Stimulated activated memory B cell treated with anti-CD40 and anti-IgM and Interleukin-4, amounts not matched to agents 10 μg/mL and 1 μg/mL and 100 μg/mL, for 72 hours (primary cell): ENCODE data around the gene SVIL.
"Not testable (repeated sequence)": the region's sequence is repeated elsewhere in the genome, so short reads cannot be mapped to it uniquely, and the experiment has no call there.

Experiments
- ATAC-seq: fragments of 150-1000 bp; cut with Tn5 transposase; 2 replicates; pipeline ENCODE4 v1.10.0; 2021
- H3K27ac Mint-ChIP-seq: one replicate; pipeline ENCODE4 v1.8.0; 2022; ENCODE audit warnings: mild to moderate bottlenecking, mixed read lengths
- H3K27me3 Mint-ChIP-seq: one replicate; pipeline ENCODE4 v1.8.0; 2022; ENCODE audit warnings: mixed read lengths
- H3K36me3 Mint-ChIP-seq: one replicate; pipeline ENCODE4 v1.8.0; 2022; ENCODE audit warnings: mixed read lengths
- H3K4me1 Mint-ChIP-seq: one replicate; pipeline ENCODE4 v1.8.0; 2022; ENCODE audit warnings: mixed read lengths
- H3K4me3 Mint-ChIP-seq: one replicate; pipeline ENCODE4 v1.8.0; 2022; ENCODE audit warnings: mild to moderate bottlenecking, moderate library complexity, mixed read lengths
- H3K9me3 Mint-ChIP-seq: one replicate; pipeline ENCODE4 v1.8.0; 2022; ENCODE audit warnings: mixed read lengths

SVIL gene

GRCh38 chr10:29524720-29525119, 110.1 kb downstream of the SVIL start:
- no peaks in the 10 kb centered on the region for H3K9me3 Mint-ChIP-seq
- H3K27me3 Mint-ChIP-seq: no peaks in the 10 kb centered on the region
- no peak for ATAC-seq
- H3K36me3 Mint-ChIP-seq: no peaks in the 10 kb centered on the region
- no peak overlapping the region for H3K4me3 Mint-ChIP-seq
- no peak overlapping the region for H3K27ac Mint-ChIP-seq
- no peaks in the 10 kb centered on the region for H3K4me1 Mint-ChIP-seq

GRCh38 chr10:29524294-29524693, 110.5 kb downstream of the SVIL start:
- no peak overlapping the region for H3K4me3 Mint-ChIP-seq
- H3K9me3 Mint-ChIP-seq: no peaks in the 10 kb centered on the region
- no peaks in the 10 kb centered on the region for H3K36me3 Mint-ChIP-seq
- ATAC-seq: no peak
- no peaks in the 10 kb centered on the region for H3K4me1 Mint-ChIP-seq
- H3K27me3 Mint-ChIP-seq: no peaks in the 10 kb centered on the region
- no peak overlapping the region for H3K27ac Mint-ChIP-seq

- H3K4me1 Mint-ChIP-seq: no peaks in the 10 kb centered on the region
- ATAC-seq: no peak
- no peaks in the 10 kb centered on the region for H3K9me3 Mint-ChIP-seq
- no peaks in the 10 kb centered on the region for H3K36me3 Mint-ChIP-seq
- no peak overlapping the region for H3K27ac Mint-ChIP-seq
- H3K27me3 Mint-ChIP-seq: no peaks in the 10 kb centered on the region
- H3K4me3 Mint-ChIP-seq: no peak overlapping the region
Measured at GRCh38 chr10:29522918-29523317, 111.9 kb downstream of the SVIL start.

GRCh38 chr10:29522061-29522855, 112.5 kb downstream of the SVIL start:
- no peaks in the 10 kb centered on the region for H3K36me3 Mint-ChIP-seq
- no peak overlapping the region for H3K27ac Mint-ChIP-seq

GRCh38 chr10:29519659-29520058, 115.1 kb downstream of the SVIL start:
- H3K36me3 Mint-ChIP-seq: no peaks in the 10 kb centered on the region
- no peak overlapping the region for H3K4me3 Mint-ChIP-seq
- H3K27me3 Mint-ChIP-seq: no peaks in the 10 kb centered on the region
- no peaks in the 10 kb centered on the region for H3K9me3 Mint-ChIP-seq
- no peak for ATAC-seq
- H3K4me1 Mint-ChIP-seq: no peaks in the 10 kb centered on the region
- H3K27ac Mint-ChIP-seq: no peak overlapping the region

More at GRCh38 chr10:29522061-29522855, 112.5 kb downstream of the SVIL start:
- no peak for ATAC-seq
- Mint-ChIP-seq H3K9me3 (no peaks in the 10 kb centered on the region), H3K27me3 (no peaks in the 10 kb centered on the region), H3K4me3 (no peak overlapping the region), H3K4me1 (no peaks in the 10 kb centered on the region)

GRCh38 chr10:29517352-29517923, 117.3 kb downstream of the SVIL start:
- H3K4me3 Mint-ChIP-seq: no peak overlapping the region
- H3K9me3 Mint-ChIP-seq: no peaks in the 10 kb centered on the region
- ATAC-seq: no peak
- H3K27me3 Mint-ChIP-seq: no peaks in the 10 kb centered on the region
- H3K27ac Mint-ChIP-seq: no peak overlapping the region
- no peaks in the 10 kb centered on the region for H3K4me1 Mint-ChIP-seq
- H3K36me3 Mint-ChIP-seq: no peaks in the 10 kb centered on the region

GRCh38 chr10:29516309-29516932, 118.3 kb downstream of the SVIL start:
- not testable (repeated sequence) for H3K4me1 Mint-ChIP-seq, H3K4me3 Mint-ChIP-seq, ATAC-seq, H3K9me3 Mint-ChIP-seq, H3K36me3 Mint-ChIP-seq, H3K27ac Mint-ChIP-seq, H3K27me3 Mint-ChIP-seq

GRCh38 chr10:29515879-29516278, 118.9 kb downstream of the SVIL start:
- H3K9me3 Mint-ChIP-seq, H3K27ac Mint-ChIP-seq, ATAC-seq, H3K4me3 Mint-ChIP-seq, H3K27me3 Mint-ChIP-seq, H3K36me3 Mint-ChIP-seq, H3K4me1 Mint-ChIP-seq: not testable (repeated sequence)

- H3K4me1 Mint-ChIP-seq, ATAC-seq: not testable (repeated sequence)
Measured at GRCh38 chr10:29515104-29515503, 119.7 kb downstream of the SVIL start.

GRCh38 chr10:29514306-29514705, 120.5 kb downstream of the SVIL start:
- ATAC-seq: no peak
- Mint-ChIP-seq H3K27me3 (no peaks in the 10 kb centered on the region), H3K4me3 (no peak overlapping the region), H3K4me1 (no peaks in the 10 kb centered on the region), H3K9me3 (no peaks in the 10 kb centered on the region), H3K36me3 (no peaks in the 10 kb centered on the region), H3K27ac (no peak overlapping the region)

More at GRCh38 chr10:29515104-29515503, 119.7 kb downstream of the SVIL start:
- H3K27me3 Mint-ChIP-seq, H3K27ac Mint-ChIP-seq, H3K4me3 Mint-ChIP-seq, H3K9me3 Mint-ChIP-seq, H3K36me3 Mint-ChIP-seq: not testable (repeated sequence)

GRCh38 chr10:29512425-29512974, 122.3 kb downstream of the SVIL start:
- no peak for ATAC-seq
- Mint-ChIP-seq H3K27ac (no peak overlapping the region), H3K9me3 (no peaks in the 10 kb centered on the region), H3K4me3 (no peak overlapping the region), H3K36me3 (no peaks in the 10 kb centered on the region), H3K4me1 (no peaks in the 10 kb centered on the region), H3K27me3 (no peaks in the 10 kb centered on the region)

GRCh38 chr10:29511806-29512205, 123.0 kb downstream of the SVIL start:
- not testable (repeated sequence) for ATAC-seq, H3K9me3 Mint-ChIP-seq

GRCh38 chr10:29510483-29511157, 124.2 kb downstream of the SVIL start:
- H3K36me3 Mint-ChIP-seq, H3K27me3 Mint-ChIP-seq, ATAC-seq, H3K4me3 Mint-ChIP-seq, H3K4me1 Mint-ChIP-seq, H3K27ac Mint-ChIP-seq, H3K9me3 Mint-ChIP-seq: not testable (repeated sequence)

More at GRCh38 chr10:29511806-29512205, 123.0 kb downstream of the SVIL start:
- not testable (repeated sequence) for H3K4me1 Mint-ChIP-seq, H3K4me3 Mint-ChIP-seq, H3K27me3 Mint-ChIP-seq, H3K36me3 Mint-ChIP-seq, H3K27ac Mint-ChIP-seq

GRCh38 chr10:29508554-29509244, 126.1 kb downstream of the SVIL start:
- no peak for ATAC-seq
- no peak overlapping the region for H3K4me3 Mint-ChIP-seq
- H3K36me3 Mint-ChIP-seq: no peaks in the 10 kb centered on the region
- no peak overlapping the region for H3K27ac Mint-ChIP-seq
- no peaks in the 10 kb centered on the region for H3K4me1 Mint-ChIP-seq
- H3K9me3 Mint-ChIP-seq: no peaks in the 10 kb centered on the region
- H3K27me3 Mint-ChIP-seq: no peaks in the 10 kb centered on the region

GRCh38 chr10:29507750-29508149, 127.0 kb downstream of the SVIL start:
- not testable (repeated sequence) for H3K27ac Mint-ChIP-seq, ATAC-seq

More at GRCh38 chr10:29507750-29508149, 127.0 kb downstream of the SVIL start:
- not testable (repeated sequence) for H3K4me3 Mint-ChIP-seq, H3K36me3 Mint-ChIP-seq, H3K27me3 Mint-ChIP-seq, H3K9me3 Mint-ChIP-seq, H3K4me1 Mint-ChIP-seq
